Transverse colon (tissue), 4 donors: Measurements from ENCODE around the gene PPM1F. TPM values are rescaled to one million over a fixed set of nuclear protein-coding genes. Genes with fewer than 3 reads are reported as not detected.

Experiments
- DNase-seq: peaks from one replicate; pipeline ENCODE4 v3.0.0-alpha.2; 2019
- H3K27ac ChIP-seq, 4 donors: fragments of 200-600 bp; sonication (generic); 2 replicates each; pipeline ENCODE4 v1.5.1; 2016 to 2018; ENCODE audit warnings: inconsistent platforms in 4 of 4
- H3K27me3 ChIP-seq: fragments of 200-600 bp; sonication (generic); 2 replicates; pipeline ENCODE4 v1.5.1; 2017; ENCODE audit warnings: inconsistent platforms
- H3K36me3 ChIP-seq, 4 donors: fragments of 200-600 bp; sonication (generic); 2 replicates each; pipeline ENCODE4 v1.5.1; 2017 to 2019; ENCODE audit warnings: inconsistent platforms in 4 of 4
- H3K4me1 ChIP-seq, 4 donors: fragments of 200-600 bp; sonication (generic); 2 replicates each; pipeline ENCODE4 v1.5.1; 2017 to 2020; ENCODE audit warnings: inconsistent platforms in 4 of 4
- H3K4me3 ChIP-seq, 4 donors: fragments of 200-600 bp; sonication (generic); 1 replicate in 1 of 4; 2 replicates in 3 of 4; pipeline versions ENCODE4 v1.5.1 to v1.6.1; 2017 to 2019; ENCODE audit warnings: inconsistent platforms in 4 of 4
- H3K9me3 ChIP-seq, 2 donors: fragments of 200-600 bp; sonication (generic); 2 replicates each; pipeline ENCODE4 v1.5.1; 2017 to 2019; ENCODE audit warnings: inconsistent platforms in 2 of 2
- CTCF ChIP-seq, 5 experiments: fragments of 200-600 bp in 3 of 5; fragments of 450-650 bp in 2 of 5; sonication (generic) in 3 of 5; IDR thresholded peaks; 1 replicate in 2 of 5; 2 replicates in 3 of 5; pipeline ENCODE4 v1.5.1; 2016 to 2017; ENCODE audit warnings: antibody characterized with exemption in 5 of 5, inconsistent platforms in 3 of 5, mild to moderate bottlenecking in 2 of 5, moderate library complexity in 1 of 5
- EP300 ChIP-seq: sonication (generic); formaldehyde crosslinking; IDR thresholded peaks from one replicate; pipeline ENCODE4 v1.6.1; 2017; ENCODE audit warnings: antibody characterized with exemption, low read depth
- POLR2A ChIP-seq: fragments of 450-650 bp; IDR thresholded peaks from one replicate; pipeline ENCODE4 v1.6.1; 2016; ENCODE audit warnings: antibody characterized with exemption, mild to moderate bottlenecking, moderate library complexity
- POLR2AphosphoS5 ChIP-seq, 3 donors: sonication (generic); formaldehyde crosslinking; IDR thresholded peaks; one replicate each; pipeline ENCODE4 v1.6.1; 2016; ENCODE audit warnings: antibody characterized with exemption in 3 of 3
- WGBS, 2 donors: methylation state at CpG; one replicate each; pipeline ENCODE4 v1.1.5; 2018; ENCODE audit warnings: low coverage in 1 of 2; 5-methylcytosine and 5-hydroxymethylcytosine counted together
- in situ Hi-C, 4 donors: fragments of 200-750 bp; cut with MboI; loops; one replicate each; pipeline versions ENCODE4 v1.15.0 to v1.15.1; 2017; ENCODE audit warnings: low sequenced_read_pairs in 3 of 4, low pct_ligation_motif_present in 1 of 4, low pct_unique_long_range_greater_than_20kb in 1 of 4
- intact Hi-C: fragments of 100-400 bp; cut with DNase I; formaldehyde crosslinking; loops from one replicate; pipeline ENCODE4 v1.15.1; 2023; ENCODE audit warnings: low total_unique reads
- total RNA-seq, 4 donors: library from RNA; depleted of rRNA; stranded (reverse); fragments of >200 nt; gene quantifications; one replicate each; pipeline ENCODE4 v1.1.0, GENCODE V29; 2016

Gene PPM1F
- total RNA-seq, 4 donors from 2014 or later = 11.2 to 18.7 (median 14.9) TPM

DNA sequence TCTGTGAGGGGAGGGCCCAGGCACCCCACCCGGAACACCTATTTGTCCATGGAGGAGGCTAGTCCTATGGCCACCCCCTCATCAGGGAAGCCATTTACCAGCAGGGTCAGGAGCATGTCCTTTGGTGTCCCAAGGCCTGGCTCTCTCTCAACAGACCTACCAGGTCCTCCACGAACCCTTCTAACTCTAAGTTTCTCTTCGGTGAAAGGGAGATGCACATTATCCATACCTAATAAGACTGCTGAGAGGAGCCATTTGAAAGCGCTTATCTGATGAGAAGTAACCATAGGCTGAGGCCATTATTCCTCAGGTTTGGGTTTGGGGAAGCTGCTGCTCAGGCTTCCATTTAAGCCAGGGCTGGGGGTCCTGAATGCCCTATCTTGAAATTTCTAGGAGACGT is 39.1 kb upstream of the PPM1F start:
- H3K4me3 ChIP-seq = no peak overlapping the region
- H3K4me1 ChIP-seq = no peaks in the 10 kb centered on the region
- H3K9me3 ChIP-seq = no peaks in the 10 kb centered on the region
- H3K27ac ChIP-seq = no peak overlapping the region
- in situ Hi-C loops = no loop called here
- no peaks in the 10 kb centered on the region for H3K36me3 ChIP-seq
- intact Hi-C loops = loop anchor here (1.0 kb wide), 1 partner anchor 18 kb away; no protein-coding TSS in a partner anchor
- no peaks in the 10 kb centered on the region for H3K27me3 ChIP-seq
- DNase-seq = no peak
- TF ChIP-seq POLR2AphosphoS5 (IDR thresholded peaks at IDR 0.05) (no peak), EP300 (no peak), CTCF (IDR thresholded peaks at IDR 0.05) (no peak), POLR2A (no peak)
- WGBS, 2 donors = 89% methylated on average over 5 of the region's 5 CpGs; no CpG with 5 or more reads in 1 of the 2 donors

GRCh38 chr22:21991304-21991596 is 38.6 kb upstream of the PPM1F start:
- no peaks in the 10 kb centered on the region for H3K9me3 ChIP-seq
- no peak overlapping the region for H3K4me3 ChIP-seq
- WGBS, 2 donors = 79% methylated on average over 6 of the region's 6 CpGs; no CpG with 5 or more reads in 1 of the 2 donors
- no peaks in the 10 kb centered on the region for H3K27me3 ChIP-seq
- TF ChIP-seq EP300 (no peak), POLR2AphosphoS5 (IDR thresholded peaks at IDR 0.05) (no peak), POLR2A (no peak), CTCF (IDR thresholded peaks at IDR 0.05) (no peak)
- H3K36me3 ChIP-seq = no peaks in the 10 kb centered on the region
- H3K27ac ChIP-seq = no peak overlapping the region
- intact Hi-C loops = no loop called here
- in situ Hi-C loops = no loop called here
- H3K4me1 ChIP-seq = no peaks in the 10 kb centered on the region
- DNase-seq = no peak

DNA sequence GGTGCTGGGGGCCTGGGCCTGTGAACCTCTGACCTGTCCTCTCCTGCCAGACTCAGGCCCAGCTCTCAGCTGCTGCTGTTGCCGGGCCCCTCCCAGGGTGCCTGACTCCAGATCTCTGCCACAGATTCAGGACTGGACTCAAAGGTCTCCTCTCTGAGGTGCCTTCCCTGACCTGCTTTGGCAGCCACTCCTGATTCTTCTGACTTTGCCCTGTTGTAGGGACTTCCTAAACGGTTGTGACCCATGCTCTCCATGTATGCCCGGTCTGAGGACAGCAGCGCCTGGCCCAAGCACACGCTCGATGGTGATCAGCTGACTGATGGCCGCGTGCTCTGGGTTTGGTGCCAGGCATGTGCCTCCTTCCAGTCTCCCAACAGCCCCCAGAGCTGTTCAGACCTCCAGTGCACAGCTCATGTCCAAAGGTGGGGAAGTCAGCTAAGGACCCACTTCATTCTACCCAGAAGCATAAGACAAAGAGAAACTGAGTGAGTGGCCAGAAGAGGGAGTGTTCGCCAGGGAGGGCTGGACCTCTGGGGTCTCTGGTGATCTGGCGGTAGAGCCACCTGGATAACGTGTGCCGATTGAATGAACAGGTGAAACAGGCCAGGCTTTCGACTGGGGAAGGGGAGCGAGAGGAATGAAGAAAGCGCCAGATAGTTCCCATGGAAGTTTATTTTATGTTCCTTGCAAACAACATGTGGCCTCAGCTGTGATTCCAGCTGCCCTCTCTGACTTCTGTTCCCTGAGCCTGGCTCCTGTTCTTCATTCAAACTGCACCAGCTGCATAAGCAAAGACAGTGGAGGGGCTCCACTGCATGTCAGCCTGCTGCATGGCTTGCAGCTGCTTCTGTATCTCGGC is 38.0 kb upstream of the PPM1F start:
- intact Hi-C loops = no loop called here
- no peaks in the 10 kb centered on the region for H3K9me3 ChIP-seq
- no peaks in the 10 kb centered on the region for H3K36me3 ChIP-seq
- no peak for DNase-seq
- H3K4me1 ChIP-seq = no peaks in the 10 kb centered on the region
- TF ChIP-seq POLR2AphosphoS5 (IDR thresholded peaks at IDR 0.05) (no peak), CTCF (IDR thresholded peaks at IDR 0.05) (no peak), POLR2A (no peak), EP300 (no peak)
- H3K27ac ChIP-seq = no peak overlapping the region
- WGBS, 2 donors = 75% methylated on average over 16 of the region's 16 CpGs; no CpG with 5 or more reads in 1 of the 2 donors
- in situ Hi-C loops = no loop called here
- H3K4me3 ChIP-seq = no peak overlapping the region
- no peaks in the 10 kb centered on the region for H3K27me3 ChIP-seq

DNA sequence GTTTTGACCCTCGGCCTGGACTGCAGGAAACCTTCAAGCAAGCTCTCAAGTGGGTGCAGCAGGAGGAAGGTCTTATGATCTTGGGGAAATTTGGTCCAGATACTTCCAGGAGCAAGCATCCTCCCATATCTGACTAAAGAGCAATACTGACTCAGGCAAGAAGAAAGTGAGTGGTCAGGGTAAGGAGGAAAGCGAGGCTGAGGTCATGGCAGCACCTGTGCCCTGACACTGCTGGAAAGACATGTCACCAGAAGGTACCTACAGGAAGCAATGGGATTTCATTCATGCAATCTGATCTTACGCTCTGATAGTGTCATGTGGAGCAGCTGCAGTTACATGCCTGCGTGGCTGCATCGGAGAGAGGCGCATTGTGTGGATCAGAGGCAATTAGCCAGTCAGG is 36.4 kb upstream of the PPM1F start:
- TF ChIP-seq POLR2AphosphoS5 (IDR thresholded peaks at IDR 0.05) (no peak), CTCF (IDR thresholded peaks at IDR 0.05) (no peak), EP300 (no peak), POLR2A (no peak)
- Histone ChIP-seq H3K27me3 (no peaks in the 10 kb centered on the region), H3K27ac (no peak overlapping the region), H3K4me3 (no peak overlapping the region), H3K36me3 (no peaks in the 10 kb centered on the region), H3K4me1 (no peaks in the 10 kb centered on the region), H3K9me3 (no peaks in the 10 kb centered on the region)
- intact Hi-C loops (no loop called here), in situ Hi-C loops (no loop called here)
- 81 to 100% methylated on average over 2 to 6 of the region's 6 CpGs for WGBS, 2 donors
- DNase-seq = no peak
